CD4-positive, alpha-beta T cell (primary cell): ENCODE measurements around the gene CPO. TPM values are rescaled to one million over a fixed set of nuclear protein-coding genes. Genes with fewer than 3 reads are reported as not detected.

Experiments
- ATAC-seq: fragments of 200-7000 bp; cut with Tn5 transposase; one replicate; pipeline ENCODE4 v1.10.0; 2022; ENCODE audit warnings: mild to moderate bottlenecking; ENCODE audit not compliant: poor library complexity
- CTCF ChIA-PET: fragments of 350-600 bp; sonication (Branson Sonifier 250); formaldehyde crosslinking; loops from one replicate; lab custom pipeline; 2021; ENCODE audit warnings: antibody characterized with exemption, inconsistent platforms; lab: Charles Lee
- POLR2A ChIA-PET: fragments of 350-600 bp; sonication (Branson Sonifier 250); formaldehyde crosslinking; loops from one replicate; lab custom pipeline; 2021; ENCODE audit warnings: antibody characterized with exemption, inconsistent platforms; lab: Charles Lee
- DNase-seq, 14 experiments: peaks; one replicate each; pipeline ENCODE4 v3.0.0-alpha.2; 2013 to 2020; ENCODE audit warnings: mixed read lengths in 2 of 14
- H3K27ac ChIP-seq, 2 donors: one replicate each; pipeline versions ENCODE4 v1.5.1 to v1.7.0; 2013; ENCODE audit warnings: low read length in 2 of 2, low read depth in 1 of 2, mild to moderate bottlenecking in 1 of 2
- H3K27me3 ChIP-seq, 2 experiments: 1 replicate in 1 of 2; 2 replicates in 1 of 2; pipeline versions ENCODE4 v1.6.1 to v1.7.0; 2013; ENCODE audit warnings: low read length in 2 of 2, control low read depth in 1 of 2, mild to moderate bottlenecking in 1 of 2, moderate library complexity in 1 of 2; ENCODE audit not compliant: insufficient read depth in 2 of 2, control insufficient read depth in 1 of 2
- H3K36me3 ChIP-seq: one replicate; pipeline ENCODE4 v1.6.1; 2013; ENCODE audit warnings: low read length, control low read depth; ENCODE audit not compliant: insufficient read depth
- H3K4me1 ChIP-seq: one replicate; pipeline ENCODE4 v1.6.1; 2013; ENCODE audit warnings: low read length, control low read depth; ENCODE audit not compliant: insufficient read depth
- H3K4me3 ChIP-seq: one replicate; pipeline ENCODE4 v1.5.1; 2013; ENCODE audit warnings: mild to moderate bottlenecking, low read length, moderate library complexity
- H3K9me3 ChIP-seq, 2 experiments: 1 replicate in 1 of 2; 2 replicates in 1 of 2; pipeline versions ENCODE4 v1.6.1 to v1.7.0; 2013; ENCODE audit warnings: low read length in 2 of 2, mild to moderate bottlenecking in 2 of 2, control low read depth in 1 of 2, moderate library complexity in 1 of 2; ENCODE audit not compliant: control insufficient read depth in 1 of 2, insufficient read depth in 1 of 2
- H3K27ac Mint-ChIP-seq: one replicate; pipeline ENCODE4 v1.8.0; 2020; ENCODE audit warnings: mixed read lengths
- H3K27me3 Mint-ChIP-seq: one replicate; pipeline ENCODE4 v1.8.0; 2021; ENCODE audit warnings: mixed read lengths
- H3K36me3 Mint-ChIP-seq: one replicate; pipeline ENCODE4 v1.8.0; 2021; ENCODE audit warnings: low read depth, mixed read lengths
- H3K4me1 Mint-ChIP-seq: one replicate; pipeline ENCODE4 v1.8.0; 2021; ENCODE audit warnings: low read depth, mixed read lengths
- H3K4me3 Mint-ChIP-seq: one replicate; pipeline ENCODE4 v1.8.0; 2020; ENCODE audit warnings: mild to moderate bottlenecking, mixed read lengths
- H3K9me3 Mint-ChIP-seq: one replicate; pipeline ENCODE4 v1.8.0; 2020; ENCODE audit warnings: mixed read lengths
- CTCF ChIP-seq: fragments of 200-600 bp; IDR thresholded peaks from one replicate; pipeline ENCODE4 v1.8.0; 2022; ENCODE audit warnings: antibody characterized with exemption, mild to moderate bottlenecking
- intact Hi-C, 2 experiments: fragments of 100-400 bp; cut with DNase I in 1 of 2; cut with micrococcal nuclease in 1 of 2; formaldehyde crosslinking; loops; one replicate each; pipeline versions ENCODE4 v1.15.1 to v1.9.0; 2023 to 2025; cut with DNase I, micrococcal nuclease
- total RNA-seq, 174 experiments: library from RNA in 2 of 174; stranded (reverse) in 2 of 174; gene quantifications; one replicate each; pipeline ENCODE4 v1.2.3 and lab custom pipeline; 2021 to 2026

Gene CPO
- total RNA-seq, 2 experiments from 2014 or later = not detected

- ChIA-PET POLR2A (no interaction called here), CTCF (no interaction called here)
- intact Hi-C loops = no loop called here
- no peak for DNase-seq
- peaks cover 12% of the 10 kb centered on the region for H3K4me1 Mint-ChIP-seq
- Histone ChIP-seq H3K27ac (no peak overlapping the region), H3K9me3 (peaks cover 0 to 5% of the 10 kb centered on the region in 2 experiments), H3K4me3 (no peak overlapping the region), H3K36me3 (no peaks in the 10 kb centered on the region), H3K27me3 (peaks cover 0 to 2% of the 10 kb centered on the region in 2 experiments), H3K4me1 (no peaks in the 10 kb centered on the region)
- H3K27ac Mint-ChIP-seq = no peak overlapping the region
- H3K4me3 Mint-ChIP-seq = no peak overlapping the region
- no peaks in the 10 kb centered on the region for H3K36me3 Mint-ChIP-seq
- ATAC-seq = no peak
- no peak for TF ChIP-seq CTCF
- peaks cover 2% of the 10 kb centered on the region for H3K9me3 Mint-ChIP-seq
- peaks cover 7% of the 10 kb centered on the region for H3K27me3 Mint-ChIP-seq
Observed at GRCh38 chr2:206996556-206997065, 57.3 kb downstream of the CPO start.

DNA sequence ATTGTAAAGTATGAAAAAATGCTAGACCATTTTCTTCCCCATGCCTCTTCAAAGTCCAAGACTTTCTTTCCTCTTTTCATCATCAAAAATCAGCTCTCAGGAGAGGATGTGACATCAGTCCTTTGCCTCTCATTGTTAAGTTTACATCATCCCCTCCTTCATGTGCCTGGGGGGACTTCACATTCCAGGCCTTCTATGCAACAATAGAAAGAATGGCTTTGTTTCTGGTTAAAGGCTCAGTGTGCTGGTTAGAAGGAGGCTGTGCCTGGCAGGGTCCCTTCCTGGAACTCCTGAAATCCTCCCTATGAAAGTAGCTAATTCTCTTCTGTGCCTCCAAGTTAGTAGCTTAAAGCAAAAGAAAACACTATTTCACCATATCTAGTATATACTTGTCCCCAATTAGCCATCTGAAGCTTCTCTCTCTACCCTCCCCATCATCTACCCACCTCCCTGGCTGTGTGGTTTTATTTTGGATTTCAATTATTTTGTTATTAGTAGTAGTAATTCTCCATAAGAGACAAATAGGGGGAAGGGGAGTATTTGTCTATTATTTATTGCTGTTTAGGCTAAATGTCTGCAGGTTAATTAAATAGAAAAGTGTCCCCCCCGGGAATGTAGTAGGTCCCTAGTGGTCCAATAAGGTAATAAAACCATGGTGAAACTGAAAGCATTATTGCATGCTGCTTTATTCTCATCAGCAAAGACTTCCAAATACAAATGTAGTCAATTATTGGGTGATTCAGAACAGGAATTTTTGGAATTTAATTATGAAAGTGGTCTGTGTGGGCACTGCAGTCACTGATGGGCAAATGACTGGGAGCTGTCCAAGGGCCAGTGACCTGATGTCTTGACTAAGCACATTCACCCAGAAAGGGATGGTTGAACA lies 69.0 kb downstream of the CPO start:
- intact Hi-C loops = no loop called here
- Histone ChIP-seq H3K4me3 (no peak overlapping the region), H3K27ac (no peak overlapping the region), H3K9me3 (no peaks in the 10 kb centered on the region), H3K4me1 (no peaks in the 10 kb centered on the region), H3K27me3 (no peaks in the 10 kb centered on the region), H3K36me3 (no peaks in the 10 kb centered on the region)
- TF ChIP-seq CTCF = no peak
- Mint-ChIP-seq H3K4me3 (no peak overlapping the region), H3K27ac (no peak overlapping the region), H3K9me3 (no peaks in the 10 kb centered on the region), H3K27me3 (no peaks in the 10 kb centered on the region), H3K4me1 (no peaks in the 10 kb centered on the region), H3K36me3 (no peaks in the 10 kb centered on the region)
- ChIA-PET CTCF (no interaction called here), POLR2A (no interaction called here)
- DNase-seq (no peak), ATAC-seq (no peak)

GRCh38 chr2:207012461-207012860 lies 73.1 kb downstream of the CPO start:
- intact Hi-C loops = no loop called here
- CTCF ChIA-PET = no interaction called here

More at GRCh38 chr2:207012461-207012860, 73.1 kb downstream of the CPO start:
- H3K27me3 Mint-ChIP-seq = peaks cover 5% of the 10 kb centered on the region
- no peaks in the 10 kb centered on the region for H3K4me1 Mint-ChIP-seq
- H3K4me3 Mint-ChIP-seq = no peak overlapping the region
- DNase-seq (no peak), ATAC-seq (no peak)
- POLR2A ChIA-PET = no interaction called here
- no peak overlapping the region for H3K27ac Mint-ChIP-seq
- Histone ChIP-seq H3K9me3 (no peaks in the 10 kb centered on the region), H3K27ac (no peak overlapping the region), H3K27me3 (no peaks in the 10 kb centered on the region), H3K4me1 (no peaks in the 10 kb centered on the region), H3K36me3 (no peaks in the 10 kb centered on the region), H3K4me3 (no peak overlapping the region)
- TF ChIP-seq CTCF = no peak
- H3K36me3 Mint-ChIP-seq = no peaks in the 10 kb centered on the region
- H3K9me3 Mint-ChIP-seq = no peaks in the 10 kb centered on the region
